IPS-18a (cell line): ENCODE results near the gene DCTN2.
"Not testable (repeated sequence)": the region's sequence is repeated elsewhere in the genome, so short reads cannot be mapped to it uniquely, and the experiment has no call there.

Source experiments
- H3K27ac ChIP-seq: one replicate; pipeline ENCODE4 v1.5.1; 2013; ENCODE audit warnings: low read length
- H3K27me3 ChIP-seq: one replicate; pipeline ENCODE4 v1.6.1; 2013; ENCODE audit warnings: mild to moderate bottlenecking, low read length; ENCODE audit not compliant: control insufficient read depth, insufficient read depth
- H3K36me3 ChIP-seq: one replicate; pipeline ENCODE4 v1.6.1; 2013; ENCODE audit warnings: low read depth, low read length; ENCODE audit not compliant: control insufficient read depth
- H3K4me1 ChIP-seq: one replicate; pipeline ENCODE4 v1.6.1; 2013; ENCODE audit warnings: low read depth, low read length; ENCODE audit not compliant: control insufficient read depth
- H3K4me3 ChIP-seq: one replicate; pipeline ENCODE4 v1.5.1; 2013; ENCODE audit warnings: low read length
- H3K9ac ChIP-seq: one replicate; pipeline ENCODE4 v1.6.1; 2013; ENCODE audit warnings: mild to moderate bottlenecking, low read length, moderate library complexity
- H3K9me3 ChIP-seq: one replicate; pipeline ENCODE4 v1.6.1; 2013; ENCODE audit warnings: low read depth, low read length; ENCODE audit not compliant: control insufficient read depth

DCTN2 gene

GRCh38 chr12:57517187-57517586, 29.8 kb downstream of the DCTN2 start:
- peaks cover 62% of the 10 kb centered on the region for H3K36me3 ChIP-seq

GRCh38 chr12:57516617-57517153, 30.3 kb downstream of the DCTN2 start:
- Histone ChIP-seq H3K9me3 (no peaks in the 10 kb centered on the region), H3K4me3 (no peak overlapping the region), H3K4me1 (peaks cover 6% of the 10 kb centered on the region), H3K36me3 (peaks cover 67% of the 10 kb centered on the region), H3K9ac (no peak overlapping the region), H3K27me3 (no peaks in the 10 kb centered on the region), H3K27ac (no peak overlapping the region)

More at GRCh38 chr12:57517187-57517586, 29.8 kb downstream of the DCTN2 start:
- H3K4me3 ChIP-seq = no peak overlapping the region
- no peak overlapping the region for H3K9ac ChIP-seq
- H3K27ac ChIP-seq = no peak overlapping the region
- no peaks in the 10 kb centered on the region for H3K27me3 ChIP-seq
- no peaks in the 10 kb centered on the region for H3K9me3 ChIP-seq
- H3K4me1 ChIP-seq = peaks cover 10% of the 10 kb centered on the region

- no peak overlapping the region for H3K9ac ChIP-seq
- H3K27me3 ChIP-seq = no peaks in the 10 kb centered on the region
- H3K27ac ChIP-seq = no peak overlapping the region
- no peaks in the 10 kb centered on the region for H3K4me1 ChIP-seq
- no peak overlapping the region for H3K4me3 ChIP-seq
- no peaks in the 10 kb centered on the region for H3K9me3 ChIP-seq
- peaks cover 73% of the 10 kb centered on the region for H3K36me3 ChIP-seq
Observed at GRCh38 chr12:57515934-57516541, 31.0 kb downstream of the DCTN2 start.

GRCh38 chr12:57515408-57515933, 31.5 kb downstream of the DCTN2 start:
- H3K27ac ChIP-seq = no peak overlapping the region
- no peaks in the 10 kb centered on the region for H3K9me3 ChIP-seq
- H3K4me3 ChIP-seq = no peak overlapping the region
- H3K36me3 ChIP-seq = peaks cover 78% of the 10 kb centered on the region
- no peaks in the 10 kb centered on the region for H3K4me1 ChIP-seq
- no peak overlapping the region for H3K9ac ChIP-seq
- no peaks in the 10 kb centered on the region for H3K27me3 ChIP-seq

- no peak overlapping the region for H3K4me3 ChIP-seq
- peaks cover 82% of the 10 kb centered on the region for H3K36me3 ChIP-seq
- H3K27me3 ChIP-seq = no peaks in the 10 kb centered on the region
- no peak overlapping the region for H3K9ac ChIP-seq
- no peaks in the 10 kb centered on the region for H3K4me1 ChIP-seq
- H3K27ac ChIP-seq = no peak overlapping the region
- H3K9me3 ChIP-seq = no peaks in the 10 kb centered on the region
Observed at GRCh38 chr12:57514720-57515407, 32.1 kb downstream of the DCTN2 start.

GRCh38 chr12:57514246-57514645, 32.7 kb downstream of the DCTN2 start:
- not testable (repeated sequence) for H3K27ac ChIP-seq, H3K9ac ChIP-seq, H3K4me1 ChIP-seq, H3K4me3 ChIP-seq, H3K9me3 ChIP-seq, H3K27me3 ChIP-seq
- H3K36me3 ChIP-seq = peaks cover 88% of the 10 kb centered on the region

GRCh38 chr12:57513677-57514076, 33.3 kb downstream of the DCTN2 start:
- peaks cover 92% of the 10 kb centered on the region for H3K36me3 ChIP-seq
- not testable (repeated sequence) for H3K9me3 ChIP-seq

GRCh38 chr12:57513266-57513665, 33.7 kb downstream of the DCTN2 start:
- H3K27me3 ChIP-seq = no peaks in the 10 kb centered on the region
- H3K27ac ChIP-seq = no peak overlapping the region
- H3K9ac ChIP-seq = no peak overlapping the region
- no peaks in the 10 kb centered on the region for H3K9me3 ChIP-seq
- no peak overlapping the region for H3K4me3 ChIP-seq
- peaks cover 89% of the 10 kb centered on the region for H3K36me3 ChIP-seq
- H3K4me1 ChIP-seq = no peaks in the 10 kb centered on the region

More at GRCh38 chr12:57513677-57514076, 33.3 kb downstream of the DCTN2 start:
- not testable (repeated sequence) for H3K4me3 ChIP-seq, H3K4me1 ChIP-seq, H3K27ac ChIP-seq, H3K27me3 ChIP-seq, H3K9ac ChIP-seq

- Histone ChIP-seq H3K4me1 (no peaks in the 10 kb centered on the region), H3K27ac (no peak overlapping the region), H3K4me3 (no peak overlapping the region), H3K9ac (no peak overlapping the region), H3K27me3 (no peaks in the 10 kb centered on the region), H3K36me3 (peaks cover 83% of the 10 kb centered on the region), H3K9me3 (no peaks in the 10 kb centered on the region)
Observed at GRCh38 chr12:57512665-57513064, 34.3 kb downstream of the DCTN2 start.

GRCh38 chr12:57511588-57512325, 35.2 kb downstream of the DCTN2 start:
- Histone ChIP-seq H3K4me3 (no peak overlapping the region), H3K27ac (no peak overlapping the region), H3K4me1 (no peaks in the 10 kb centered on the region), H3K36me3 (peaks cover 74% of the 10 kb centered on the region), H3K27me3 (no peaks in the 10 kb centered on the region), H3K9ac (no peak overlapping the region), H3K9me3 (no peaks in the 10 kb centered on the region)

- no peak overlapping the region for H3K9ac ChIP-seq
- H3K36me3 ChIP-seq = peaks cover 73% of the 10 kb centered on the region
- H3K4me1 ChIP-seq = no peaks in the 10 kb centered on the region
- no peak overlapping the region for H3K27ac ChIP-seq
- no peaks in the 10 kb centered on the region for H3K27me3 ChIP-seq
- H3K4me3 ChIP-seq = no peak overlapping the region
- no peaks in the 10 kb centered on the region for H3K9me3 ChIP-seq
Observed at GRCh38 chr12:57511161-57511560, 35.8 kb downstream of the DCTN2 start.
